ENCODE measurements around the gene COX19. TPM values are rescaled to one million over a fixed set of nuclear protein-coding genes. Genes with fewer than 3 reads are reported as not detected.
A peak's percentile ranks its signal among the peaks of the same experiment; 100 is the strongest.
"Not testable (repeated sequence)": the region's sequence is repeated elsewhere in the genome, so short reads cannot be mapped to it uniquely, and the experiment has no call there.

Gene COX19
- polyA plus RNA-seq, 1 donor, result 33.5 TPM

GRCh38 chr7:967361-968082 lies 7.8 kb downstream of the COX19 start:
- Histone ChIP-seq H3K27me3 (ENCODE audit: control insufficient read depth, insufficient read depth, low read length) (no peaks in the 10 kb centered on the region), H3K36me3 (ENCODE audit: control insufficient read depth, insufficient read depth, low read length) (peaks cover 60% of the 10 kb centered on the region), H3K4me3 (ENCODE audit: low read length) (no peak overlapping the region), H3K4me1 (ENCODE audit: control insufficient read depth, insufficient read depth, low read length) (peaks cover 42% of the 10 kb centered on the region), H3K9me3 (ENCODE audit: control insufficient read depth, low read depth, low read length) (peaks cover 9% of the 10 kb centered on the region), H3K27ac (ENCODE audit: low read length) (no peak overlapping the region)
- DNase-seq, result no peak
- WGBS (ENCODE audit: insufficient coverage, low lambda C conversion rate), result 57% methylated on average over 2 of the region's 39 CpGs

GRCh38 chr7:966291-967069 lies 8.9 kb downstream of the COX19 start:
- Histone ChIP-seq H3K4me3 (ENCODE audit: low read length) (no peak overlapping the region), H3K36me3 (ENCODE audit: control insufficient read depth, insufficient read depth, low read length) (peaks cover 50% of the 10 kb centered on the region), H3K27me3 (ENCODE audit: control insufficient read depth, insufficient read depth, low read length) (peaks cover 2% of the 10 kb centered on the region), H3K9me3 (ENCODE audit: control insufficient read depth, low read depth, low read length) (peaks cover 18% of the 10 kb centered on the region), H3K4me1 (ENCODE audit: control insufficient read depth, insufficient read depth, low read length) (peaks cover 33% of the 10 kb centered on the region), H3K27ac (ENCODE audit: low read length) (no peak overlapping the region)
- no peak for DNase-seq
- 83% methylated on average over 1 of the region's 22 CpGs for WGBS (ENCODE audit: insufficient coverage, low lambda C conversion rate)

- Histone ChIP-seq H3K36me3 (ENCODE audit: control insufficient read depth, insufficient read depth, low read length) (peaks cover 35% of the 10 kb centered on the region), H3K27me3 (ENCODE audit: control insufficient read depth, insufficient read depth, low read length) (peaks cover 3% of the 10 kb centered on the region), H3K9me3 (ENCODE audit: control insufficient read depth, low read depth, low read length) (peaks cover 18% of the 10 kb centered on the region), H3K4me3 (ENCODE audit: low read length) (no peak overlapping the region), H3K4me1 (ENCODE audit: control insufficient read depth, insufficient read depth, low read length) (peaks cover 27% of the 10 kb centered on the region), H3K27ac (ENCODE audit: low read length) (peak overlapping the region; percentile 72)
- no CpG with 5 or more reads among the region's 27 CpGs for WGBS (ENCODE audit: insufficient coverage, low lambda C conversion rate)
- peak; percentile 69 to 77 for DNase-seq
These were observed 10.7 kb downstream of the COX19 start for GRCh38 chr7:964401-965231.

GRCh38 chr7:963236-964078 lies 11.9 kb downstream of the COX19 start:
- peaks cover 18% of the 10 kb centered on the region for H3K9me3 ChIP-seq (ENCODE audit: control insufficient read depth, low read depth, low read length)
- H3K4me1 ChIP-seq (ENCODE audit: control insufficient read depth, insufficient read depth, low read length), result peaks cover 25% of the 10 kb centered on the region
- peaks cover 3% of the 10 kb centered on the region for H3K27me3 ChIP-seq (ENCODE audit: control insufficient read depth, insufficient read depth, low read length)
- WGBS (ENCODE audit: insufficient coverage, low lambda C conversion rate), result no CpG with 5 or more reads among the region's 37 CpGs
- H3K4me3 ChIP-seq (ENCODE audit: low read length), result no peak overlapping the region
- DNase-seq, result no peak
- H3K36me3 ChIP-seq (ENCODE audit: control insufficient read depth, insufficient read depth, low read length), result peaks cover 26% of the 10 kb centered on the region
- H3K27ac ChIP-seq (ENCODE audit: low read length), result no peak overlapping the region

- no peak for DNase-seq
- Histone ChIP-seq H3K9me3 (ENCODE audit: control insufficient read depth, low read depth, low read length) (peaks cover 17% of the 10 kb centered on the region), H3K36me3 (ENCODE audit: control insufficient read depth, insufficient read depth, low read length) (peaks cover 17% of the 10 kb centered on the region), H3K4me3 (ENCODE audit: low read length) (no peak overlapping the region), H3K27me3 (ENCODE audit: control insufficient read depth, insufficient read depth, low read length) (peaks cover 3% of the 10 kb centered on the region), H3K4me1 (ENCODE audit: control insufficient read depth, insufficient read depth, low read length) (peaks cover 32% of the 10 kb centered on the region), H3K27ac (ENCODE audit: low read length) (no peak overlapping the region)
- no CpG with 5 or more reads among the region's 17 CpGs for WGBS (ENCODE audit: insufficient coverage, low lambda C conversion rate)
These were observed 12.8 kb downstream of the COX19 start for GRCh38 chr7:962401-963081.

- H3K9me3 ChIP-seq (ENCODE audit: control insufficient read depth, low read depth, low read length), result peaks cover 14% of the 10 kb centered on the region
- no peak overlapping the region for H3K27ac ChIP-seq (ENCODE audit: low read length)
- 80% methylated on average over 1 of the region's 37 CpGs for WGBS (ENCODE audit: insufficient coverage, low lambda C conversion rate)
- H3K27me3 ChIP-seq (ENCODE audit: control insufficient read depth, insufficient read depth, low read length), result peaks cover 3% of the 10 kb centered on the region
- H3K36me3 ChIP-seq (ENCODE audit: control insufficient read depth, insufficient read depth, low read length), result peaks cover 9% of the 10 kb centered on the region
- DNase-seq, result no peak
- H3K4me1 ChIP-seq (ENCODE audit: control insufficient read depth, insufficient read depth, low read length), result peaks cover 32% of the 10 kb centered on the region
- no peak overlapping the region for H3K4me3 ChIP-seq (ENCODE audit: low read length)
These were observed 13.6 kb downstream of the COX19 start for GRCh38 chr7:961546-962400.

GRCh38 chr7:960972-961371 lies 14.4 kb downstream of the COX19 start:
- H3K4me1 ChIP-seq (ENCODE audit: control insufficient read depth, insufficient read depth, low read length), result peaks cover 32% of the 10 kb centered on the region
- not testable (repeated sequence) for H3K27me3 ChIP-seq (ENCODE audit: control insufficient read depth, insufficient read depth, low read length); H3K36me3 ChIP-seq (ENCODE audit: control insufficient read depth, insufficient read depth, low read length); DNase-seq; H3K4me3 ChIP-seq (ENCODE audit: low read length); H3K27ac ChIP-seq (ENCODE audit: low read length)
- WGBS (ENCODE audit: insufficient coverage, low lambda C conversion rate), result no CpG with 5 or more reads among the region's 13 CpGs
- H3K9me3 ChIP-seq (ENCODE audit: control insufficient read depth, low read depth, low read length), result peaks cover 14% of the 10 kb centered on the region

- peak in 1 of 2 donors; percentile 53 for DNase-seq
- peaks cover 3% of the 10 kb centered on the region for H3K27me3 ChIP-seq (ENCODE audit: control insufficient read depth, insufficient read depth, low read length)
- H3K4me1 ChIP-seq (ENCODE audit: control insufficient read depth, insufficient read depth, low read length), result peaks cover 32% of the 10 kb centered on the region
- WGBS (ENCODE audit: insufficient coverage, low lambda C conversion rate), result 100% methylated on average over 5 of the region's 31 CpGs
- no peak overlapping the region for H3K4me3 ChIP-seq (ENCODE audit: low read length)
- no peaks in the 10 kb centered on the region for H3K36me3 ChIP-seq (ENCODE audit: control insufficient read depth, insufficient read depth, low read length)
- H3K27ac ChIP-seq (ENCODE audit: low read length), result no peak overlapping the region
- H3K9me3 ChIP-seq (ENCODE audit: control insufficient read depth, low read depth, low read length), result peaks cover 14% of the 10 kb centered on the region
These were observed 15.0 kb downstream of the COX19 start for GRCh38 chr7:960269-960871.
